ENCODE measurements around the gene AHNAK2.
A peak's percentile ranks its signal among the peaks of the same experiment; 100 is the strongest.
"Not testable (repeated sequence)": the region's sequence is repeated elsewhere in the genome, so short reads cannot be mapped to it uniquely, and the experiment has no call there.

The AHNAK2 gene

DNA sequence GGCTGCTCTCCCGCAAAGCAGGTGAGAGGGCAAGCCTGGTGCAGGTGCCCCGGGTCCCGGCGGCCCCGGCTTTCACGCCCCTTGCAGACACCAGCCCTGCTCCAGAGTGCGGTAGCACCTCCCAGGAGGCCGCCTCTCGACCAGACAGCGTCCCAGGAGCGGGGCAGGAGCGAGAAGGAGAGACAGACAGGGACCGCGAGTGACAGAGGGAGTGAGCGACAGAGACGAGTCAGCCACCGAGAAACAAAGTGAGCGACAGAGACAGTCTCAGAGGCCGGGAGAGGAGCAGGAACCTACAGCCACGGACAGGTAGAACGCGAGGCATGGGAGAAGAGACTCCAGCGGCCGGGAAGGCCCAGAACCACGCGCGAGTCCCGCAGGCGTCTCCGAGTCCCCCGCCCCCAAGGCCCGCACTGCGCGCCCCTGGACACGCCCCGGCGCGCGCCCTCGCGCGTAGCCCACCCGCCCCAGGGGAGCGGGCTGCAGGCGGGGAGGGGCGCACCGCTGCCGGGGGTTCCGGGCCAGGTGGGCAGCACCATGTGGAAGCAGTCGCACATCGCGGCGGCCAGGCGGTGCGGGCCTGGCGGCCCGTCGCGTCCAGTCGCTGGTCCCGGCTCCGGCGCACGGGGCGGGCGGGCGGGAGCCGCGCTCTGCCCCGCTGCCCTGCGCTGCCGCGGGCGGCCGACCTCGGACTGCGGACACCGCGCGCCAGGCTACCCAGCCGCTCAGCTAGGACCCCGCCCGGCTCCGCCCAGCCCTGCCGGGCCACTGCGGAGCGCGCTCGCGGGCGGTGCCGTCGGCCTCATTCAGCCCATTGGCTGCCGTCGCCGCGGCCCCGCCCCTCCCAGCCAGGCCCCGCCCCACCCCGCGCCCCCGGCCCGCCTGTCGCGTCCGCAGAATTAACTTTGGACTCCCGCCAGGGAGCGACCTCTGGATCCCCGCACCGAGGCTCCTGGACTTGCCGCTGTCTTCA is at the start of gene AHNAK2:
Gene AHNAK2 (minus strand): TSS at position 694 of the 973 bp plus-strand sequence. CDS start 137 bp downstream, at position 557.
- peak; percentile 67 for DNase-seq

DNA sequence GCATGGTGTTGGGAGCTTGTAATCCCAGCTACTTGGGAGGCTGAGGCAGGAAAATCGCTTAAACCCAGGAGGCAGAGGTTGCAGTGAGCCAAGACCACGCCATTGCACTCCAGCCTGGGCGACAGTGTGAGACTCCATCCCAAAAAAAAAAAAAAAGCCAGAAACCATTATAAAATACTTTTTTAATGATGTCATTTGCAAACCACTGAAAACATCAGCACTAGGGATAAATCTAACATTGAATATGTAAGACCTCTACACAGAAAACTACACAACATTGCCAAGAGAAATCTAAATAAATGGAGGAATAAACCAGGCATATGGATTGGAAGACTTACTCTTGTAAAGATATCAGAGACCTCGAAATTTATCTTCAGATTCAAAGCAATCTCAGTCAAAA is 49.5 kb upstream of the AHNAK2 start:
- DNase-seq = not testable (repeated sequence)

DNA sequence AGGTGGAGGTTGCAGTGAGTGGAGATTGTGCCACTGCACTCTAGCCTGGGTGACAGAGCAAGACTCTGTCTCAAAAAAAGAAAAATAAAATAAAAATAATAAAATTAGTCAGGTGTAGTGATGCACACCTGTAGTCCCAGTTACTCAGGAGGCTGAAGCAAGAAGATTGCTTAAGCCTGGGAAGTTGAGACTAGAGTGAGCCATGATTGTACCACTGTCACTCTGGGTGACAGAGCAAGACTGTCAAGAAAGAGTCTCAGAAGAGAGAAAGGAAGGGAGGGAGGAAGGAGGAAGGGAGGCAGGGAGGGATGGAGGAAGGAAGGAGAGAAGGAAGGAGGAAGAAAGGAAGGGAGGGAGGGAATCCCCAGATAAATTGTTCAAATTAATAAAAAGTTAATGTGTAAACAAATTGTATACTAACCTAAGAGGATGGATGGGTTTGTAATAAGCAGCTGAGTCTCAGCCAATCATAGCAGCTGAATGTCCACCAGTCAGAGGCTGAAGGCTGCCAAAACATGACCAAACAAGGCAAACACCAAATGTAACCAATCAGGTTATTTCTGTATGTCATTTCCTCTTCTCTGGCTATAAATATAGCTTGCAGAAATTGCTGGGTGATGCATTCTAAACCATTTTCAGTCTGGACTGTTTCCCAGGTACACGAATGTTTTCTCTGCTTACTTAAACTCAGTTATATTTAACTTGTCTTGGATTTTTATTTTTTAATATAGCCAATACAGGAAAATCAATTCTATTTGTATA is 48.8 kb upstream of the AHNAK2 start:
- DNase-seq = no peak

DNA sequence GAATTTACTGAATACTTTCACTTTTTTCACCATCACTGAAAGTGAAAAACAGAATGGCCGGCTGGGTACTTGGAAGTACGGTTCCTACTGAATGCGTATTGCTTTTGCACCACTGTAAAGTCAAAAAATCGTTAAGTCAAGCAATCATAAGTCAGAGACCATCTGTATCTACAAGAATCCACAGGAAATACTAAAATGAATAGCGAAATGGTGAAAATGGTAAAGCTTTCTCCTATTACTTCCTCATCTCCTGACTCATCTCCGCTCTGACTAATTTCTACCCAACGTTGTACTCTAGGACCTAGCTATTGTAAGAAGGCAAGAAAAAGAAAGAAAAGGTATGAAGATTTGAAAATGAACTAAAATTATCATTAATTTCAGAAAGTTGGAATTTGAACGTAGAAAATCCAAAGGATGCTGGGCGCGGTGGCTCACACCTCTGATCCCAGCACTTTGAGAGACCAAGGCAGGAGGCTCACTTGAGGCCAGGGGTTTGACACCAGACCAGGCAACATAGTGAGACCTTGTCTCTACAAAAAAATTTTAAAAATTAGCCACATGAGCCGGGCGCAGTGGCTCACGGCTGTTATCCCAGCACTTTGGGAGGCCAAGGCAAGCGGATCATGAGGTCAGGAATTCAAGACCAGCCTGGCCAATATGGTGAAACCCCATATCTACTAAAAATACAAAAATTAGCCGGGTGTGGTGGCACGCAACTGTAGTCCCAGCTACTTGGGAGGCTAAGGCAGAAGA is 48.0 kb upstream of the AHNAK2 start:
- DNase-seq = no peak

DNA sequence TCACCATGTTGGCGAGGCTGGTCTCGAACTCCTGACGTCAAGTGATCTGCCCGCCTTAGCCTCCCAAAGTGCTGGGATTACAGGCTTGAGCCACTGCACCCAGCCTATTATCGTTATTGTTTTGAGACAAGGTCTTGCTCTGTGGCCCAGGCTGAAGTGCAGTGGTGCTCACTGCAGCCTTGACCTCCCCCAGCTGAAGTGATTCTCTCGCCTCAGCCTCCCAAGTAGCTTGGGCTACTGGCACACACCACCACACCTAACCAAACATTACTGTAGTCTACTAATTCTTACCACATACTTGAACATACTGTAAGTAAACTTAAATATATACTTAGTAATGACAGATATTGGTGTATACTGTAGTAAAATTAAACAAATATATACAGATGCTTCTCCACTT is 47.3 kb upstream of the AHNAK2 start:
- no peak for DNase-seq

DNA sequence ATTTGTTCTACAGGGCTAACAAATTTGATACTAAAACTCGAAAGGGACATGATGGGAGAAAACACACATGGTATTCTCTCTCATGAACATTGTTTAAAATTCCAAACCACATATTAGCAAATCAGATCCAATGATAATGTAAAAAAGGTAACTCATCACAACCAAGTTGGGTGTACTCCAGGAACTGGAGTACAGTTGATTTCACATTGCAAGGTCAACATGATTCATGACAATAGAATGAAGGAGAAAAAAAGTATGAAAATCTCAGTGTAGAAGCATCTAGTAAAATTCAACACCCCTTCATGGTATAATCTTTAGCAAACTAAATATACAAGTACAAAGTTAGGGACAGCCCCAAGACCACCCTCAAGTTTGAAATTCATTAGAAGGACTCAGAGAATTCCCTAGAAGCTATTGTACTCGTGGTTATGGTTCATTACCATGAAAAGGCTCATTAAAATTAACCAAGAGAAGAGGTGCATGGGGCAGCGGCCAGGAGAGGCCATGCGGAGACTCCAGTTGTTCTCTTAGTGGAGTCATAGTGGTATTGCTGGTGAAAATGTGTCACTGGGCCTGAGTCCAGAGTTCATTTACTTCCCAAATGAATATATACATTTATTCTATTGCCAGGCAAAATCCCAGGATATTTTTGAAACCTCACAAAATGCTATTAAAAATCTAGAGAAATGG is 45.8 kb upstream of the AHNAK2 start:
- DNase-seq = no peak

DNA sequence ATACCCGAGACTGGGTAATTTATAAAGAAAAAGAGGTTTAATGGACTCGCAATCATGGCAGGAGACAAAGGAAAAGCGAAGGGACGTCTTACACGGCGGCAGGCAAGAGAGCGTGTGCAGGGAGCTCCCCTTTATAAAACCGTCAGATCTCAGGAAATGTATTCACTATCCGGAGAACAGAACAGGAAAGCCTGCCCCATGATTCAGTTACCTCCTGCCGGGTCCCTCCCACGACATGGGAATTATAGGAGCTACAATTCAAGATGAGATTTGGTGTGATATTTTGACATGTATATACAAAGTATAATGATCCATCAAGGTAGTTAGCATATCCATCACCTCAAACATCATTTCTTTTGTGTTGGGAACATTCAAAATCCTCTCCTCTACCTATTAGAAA is 45.0 kb upstream of the AHNAK2 start:
- no peak for DNase-seq

DNA sequence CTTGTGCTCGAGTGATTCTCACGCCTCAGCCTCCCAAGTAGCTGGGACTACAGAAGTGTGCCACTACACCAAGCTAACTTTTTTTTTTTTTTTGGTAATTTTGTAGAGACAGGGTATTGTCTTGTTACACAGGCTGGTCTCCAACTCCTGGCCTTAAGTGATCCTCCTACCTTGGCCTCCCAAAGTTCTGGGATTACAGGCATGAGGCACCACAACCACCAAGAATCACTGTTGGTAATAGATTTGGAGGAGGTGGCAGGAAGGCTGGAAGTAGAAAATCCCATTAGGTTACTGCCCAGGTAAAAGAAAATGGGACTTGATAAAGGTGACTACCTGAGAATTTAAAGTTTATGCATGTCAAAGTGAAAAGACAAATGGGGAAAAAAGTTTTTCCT is 44.1 kb upstream of the AHNAK2 start:
- no peak for DNase-seq

DNA sequence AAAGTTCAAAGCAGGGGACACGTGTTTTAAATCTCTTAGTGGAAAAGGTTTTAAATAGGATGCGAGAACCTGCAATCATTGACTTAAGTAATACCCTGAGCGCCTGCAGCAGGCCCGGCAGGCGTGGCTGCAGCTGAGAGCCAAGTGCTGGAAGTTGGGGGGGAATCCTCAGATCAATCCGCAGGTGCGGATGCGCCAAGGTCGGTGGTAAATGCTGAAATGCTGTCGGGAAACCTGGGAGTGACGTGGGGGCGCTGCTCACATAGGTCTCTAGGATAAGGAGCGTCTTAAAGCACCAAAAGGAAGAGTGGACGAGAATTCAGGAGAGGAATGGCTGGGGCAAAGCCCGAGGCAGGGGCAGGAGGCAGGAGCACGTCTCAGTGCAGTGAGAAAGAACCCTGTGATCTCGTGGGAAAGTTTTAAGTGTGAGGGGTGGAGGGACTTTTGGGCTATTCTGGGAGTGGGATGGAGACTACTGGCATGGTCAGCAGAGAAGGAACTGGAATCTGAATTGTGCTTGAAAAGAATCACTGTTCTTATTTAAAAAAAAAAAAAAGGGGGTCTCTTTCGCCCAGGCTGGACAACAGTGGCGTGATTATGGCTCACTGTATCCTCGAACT is 43.6 kb upstream of the AHNAK2 start:
- peak; percentile 53 for DNase-seq

DNA sequence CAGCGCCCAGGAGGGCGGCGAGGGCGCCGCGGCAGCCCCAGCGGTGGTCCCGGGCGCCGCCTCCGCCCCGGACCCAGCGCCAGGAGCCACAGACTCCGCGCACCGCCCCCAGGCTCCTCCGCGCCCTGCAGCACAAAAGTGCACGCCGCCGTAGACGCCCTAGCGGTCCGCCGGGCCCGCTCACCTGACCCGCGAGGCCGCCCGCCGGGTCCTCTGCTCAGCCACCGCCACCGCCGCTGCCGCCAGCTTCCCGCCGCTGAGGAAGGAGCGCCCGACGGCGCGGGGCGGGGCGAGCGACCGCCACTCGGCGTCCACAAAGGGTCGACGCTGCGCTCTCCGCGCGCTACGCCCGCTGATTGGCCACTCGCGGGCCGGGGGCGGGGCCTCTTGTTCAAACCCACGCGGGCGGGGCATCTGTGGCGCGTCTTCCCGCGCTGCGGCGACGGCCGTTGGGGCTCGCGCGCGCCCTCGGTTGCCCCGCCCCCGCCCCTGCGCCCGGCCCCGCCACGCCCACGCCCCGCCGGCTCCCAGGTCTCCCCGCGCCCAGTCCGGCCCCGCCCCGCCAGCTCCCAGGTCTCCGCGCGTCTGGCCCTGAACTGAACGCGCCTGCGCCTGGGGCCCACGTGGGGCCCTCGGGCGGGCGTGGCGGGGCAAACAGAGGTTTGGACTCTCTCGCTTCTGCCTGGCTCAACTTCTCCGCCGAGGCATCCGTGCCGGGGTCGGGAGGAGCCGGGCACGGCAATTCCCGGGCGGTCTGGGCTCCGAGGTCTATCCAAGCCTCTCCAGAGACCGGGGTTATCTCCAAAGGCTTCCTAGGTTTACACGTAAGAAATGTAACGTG is 42.9 kb upstream of the AHNAK2 start, which contains the start of gene CDCA4:
Gene CDCA4 (minus strand): TSS at position 269 of the 841 bp plus-strand sequence. CDS start 9,154 bp downstream, outside the sequence.
- DNase-seq = peak; percentile 98

DNA sequence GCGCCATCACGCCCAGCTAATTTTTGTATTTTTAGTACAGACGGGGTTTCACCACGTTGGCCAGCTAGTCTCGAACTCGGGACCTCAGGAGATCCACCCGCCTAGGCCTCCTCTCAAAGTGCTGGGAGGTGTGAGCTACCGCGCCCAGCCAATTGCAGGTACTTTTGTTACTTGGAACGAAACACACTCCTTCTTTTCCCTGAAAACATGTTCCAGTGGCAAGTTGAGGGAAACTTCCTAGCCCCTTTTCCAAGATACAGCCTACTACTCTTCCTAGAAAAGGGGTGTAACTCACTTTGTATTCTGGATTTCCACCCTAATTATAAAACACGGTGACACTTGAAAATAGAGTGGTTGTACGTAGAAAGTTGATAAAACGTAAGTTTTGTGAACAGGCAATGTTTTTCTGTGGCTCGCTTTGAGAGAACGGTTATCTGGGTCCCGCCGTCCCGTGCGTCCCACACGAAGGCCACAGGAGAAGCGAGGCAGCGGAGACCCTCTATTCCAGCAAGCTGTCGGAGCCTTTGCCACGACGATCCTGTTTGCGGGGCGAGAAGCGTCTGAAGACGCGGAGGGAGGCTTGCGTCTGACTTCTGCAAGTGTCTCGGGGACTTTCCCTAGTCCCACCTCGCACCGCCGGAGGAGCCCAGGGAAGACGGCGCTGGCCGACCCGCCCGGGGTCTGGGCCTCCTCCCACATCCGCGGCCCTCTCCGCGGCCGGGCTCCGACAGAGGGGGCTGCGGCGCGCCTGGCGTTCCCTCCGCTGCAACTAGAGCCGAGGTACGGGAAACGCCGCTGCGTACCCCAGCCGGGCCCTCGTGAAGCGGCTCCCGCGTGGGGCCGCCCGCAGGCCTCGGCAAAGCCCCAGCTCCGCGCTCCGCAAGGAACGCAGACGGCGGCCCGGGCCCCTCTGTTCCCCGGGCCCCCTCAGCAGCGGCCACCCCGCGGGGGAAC is 42.0 kb upstream of the AHNAK2 start:
- DNase-seq = peak; percentile 60

DNA sequence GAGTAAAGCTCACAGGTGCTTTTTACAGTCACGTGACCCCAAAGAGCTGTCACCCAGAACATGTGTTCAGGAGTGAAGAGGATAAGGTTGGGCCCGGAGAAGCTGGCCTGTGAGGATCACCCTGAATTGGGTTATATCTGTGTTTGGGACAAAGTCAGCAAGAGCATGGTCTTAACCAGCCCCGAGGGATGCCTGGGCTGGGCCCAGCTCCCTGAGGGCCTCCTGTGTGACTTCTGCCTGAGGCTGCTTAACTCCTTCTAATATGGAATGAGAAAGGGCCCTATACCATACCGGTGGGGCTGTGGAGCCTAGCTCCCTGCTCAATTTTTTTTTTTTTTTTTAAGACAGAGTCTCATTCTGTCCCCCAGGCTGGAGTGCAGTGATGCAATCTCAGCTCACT is 40.2 kb upstream of the AHNAK2 start:
- no peak for DNase-seq

DNA sequence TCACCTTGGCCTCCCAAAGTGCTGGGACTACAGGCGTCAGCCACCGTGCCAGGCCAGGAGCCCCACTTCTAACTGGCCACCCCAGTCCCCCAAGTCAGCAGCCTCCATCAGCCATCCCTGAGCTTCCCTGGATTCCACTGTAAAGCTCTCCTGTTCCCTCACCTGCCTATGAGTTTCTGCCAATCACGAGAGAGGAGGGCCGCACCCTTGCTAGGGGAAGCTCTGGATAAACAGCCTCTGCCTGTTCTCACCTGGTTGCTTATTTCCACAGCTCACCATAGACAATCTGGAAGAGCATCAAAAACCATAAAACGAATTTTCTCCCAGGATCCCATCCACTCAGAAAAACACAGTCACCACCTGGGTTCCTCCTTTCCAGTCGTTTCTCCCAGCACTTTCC is 37.7 kb upstream of the AHNAK2 start:
- DNase-seq = no peak

DNA sequence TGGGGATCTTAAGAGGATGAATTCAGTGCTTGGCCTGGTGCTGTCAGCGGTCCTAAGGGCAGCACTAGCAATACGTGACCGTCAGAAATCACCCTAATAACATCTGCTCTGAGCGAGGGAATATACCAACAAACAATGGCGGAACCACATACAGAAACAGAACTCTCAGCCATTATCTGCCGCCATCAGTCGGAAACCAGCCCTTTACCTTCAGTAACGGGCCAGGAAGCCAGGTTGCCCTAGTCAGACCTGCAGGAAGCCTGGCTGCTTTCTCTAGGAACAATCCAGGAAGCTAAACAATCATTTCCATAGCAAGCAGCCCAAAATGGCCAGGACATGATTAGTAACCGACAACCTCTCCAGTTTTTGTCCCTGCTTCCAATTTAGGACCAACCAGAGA is 37.1 kb upstream of the AHNAK2 start:
- DNase-seq = no peak

DNA sequence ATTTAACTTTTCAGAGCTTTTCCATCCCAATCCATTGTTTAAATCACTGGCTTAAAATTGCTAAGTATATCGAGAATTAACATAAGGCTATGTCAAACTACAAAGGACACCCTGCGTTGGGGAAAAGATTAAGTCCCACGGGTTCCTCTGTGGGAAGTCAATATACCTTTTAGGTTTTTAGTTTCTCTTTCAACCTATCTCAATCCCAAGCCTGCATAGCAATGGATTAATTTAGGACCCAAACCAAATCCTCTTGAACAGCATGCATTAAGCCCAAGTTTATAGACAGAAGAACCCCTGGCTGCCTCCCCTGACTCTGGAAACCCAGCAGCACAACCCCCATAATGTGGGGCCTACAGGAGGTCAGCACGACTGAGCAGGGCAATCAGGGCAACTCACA is 36.5 kb upstream of the AHNAK2 start:
- no peak for DNase-seq

DNA sequence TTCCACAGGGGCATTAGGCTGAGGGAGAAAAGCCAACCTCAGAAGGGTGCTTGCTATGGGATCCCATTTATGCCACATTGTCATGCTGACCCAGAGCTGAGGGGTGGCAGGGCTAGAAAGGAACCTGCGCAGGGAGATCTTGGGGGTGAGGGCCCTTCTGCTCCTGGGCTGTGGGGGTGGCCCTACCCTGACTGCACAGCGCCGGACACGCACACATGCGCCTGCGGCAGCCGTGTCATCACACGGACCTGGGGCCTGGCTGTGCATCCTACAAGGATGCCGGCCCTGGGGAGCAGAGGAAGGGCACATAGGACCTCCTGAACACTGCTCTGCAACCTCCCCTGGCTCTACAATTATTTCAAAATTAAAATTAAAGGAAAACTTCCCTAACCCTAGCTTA is 35.9 kb upstream of the AHNAK2 start:
- DNase-seq = no peak

DNA sequence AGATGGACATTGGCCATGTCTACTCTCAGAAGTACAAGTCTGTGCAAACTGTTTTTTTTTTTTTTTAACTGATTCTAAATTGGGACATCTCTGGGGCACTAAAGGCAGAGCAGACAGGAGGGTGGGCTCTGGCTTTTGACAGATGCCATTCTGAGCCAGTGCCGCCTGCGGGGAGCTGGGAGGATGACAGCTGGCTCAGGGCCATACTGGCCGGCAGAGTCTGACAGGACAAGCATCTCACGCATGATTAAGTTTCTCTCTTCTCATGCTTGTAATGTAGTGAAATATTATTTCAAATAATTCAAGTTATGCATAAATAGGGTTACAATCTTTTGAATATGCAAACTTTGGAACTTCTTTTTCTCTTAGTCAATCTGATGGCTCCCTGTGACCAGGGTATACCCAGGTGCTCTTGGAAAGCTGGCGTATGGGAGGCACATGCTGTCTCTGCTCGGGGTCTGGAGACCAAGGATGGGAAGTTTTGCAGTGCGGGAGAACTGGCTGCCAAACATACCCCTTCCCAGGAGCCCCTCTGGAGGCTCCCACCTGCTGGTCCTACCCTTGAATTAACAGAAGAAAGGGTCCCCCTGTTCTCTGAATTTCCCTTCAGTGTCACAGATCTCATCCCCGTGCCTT is 35.1 kb upstream of the AHNAK2 start:
- DNase-seq = no peak

DNA sequence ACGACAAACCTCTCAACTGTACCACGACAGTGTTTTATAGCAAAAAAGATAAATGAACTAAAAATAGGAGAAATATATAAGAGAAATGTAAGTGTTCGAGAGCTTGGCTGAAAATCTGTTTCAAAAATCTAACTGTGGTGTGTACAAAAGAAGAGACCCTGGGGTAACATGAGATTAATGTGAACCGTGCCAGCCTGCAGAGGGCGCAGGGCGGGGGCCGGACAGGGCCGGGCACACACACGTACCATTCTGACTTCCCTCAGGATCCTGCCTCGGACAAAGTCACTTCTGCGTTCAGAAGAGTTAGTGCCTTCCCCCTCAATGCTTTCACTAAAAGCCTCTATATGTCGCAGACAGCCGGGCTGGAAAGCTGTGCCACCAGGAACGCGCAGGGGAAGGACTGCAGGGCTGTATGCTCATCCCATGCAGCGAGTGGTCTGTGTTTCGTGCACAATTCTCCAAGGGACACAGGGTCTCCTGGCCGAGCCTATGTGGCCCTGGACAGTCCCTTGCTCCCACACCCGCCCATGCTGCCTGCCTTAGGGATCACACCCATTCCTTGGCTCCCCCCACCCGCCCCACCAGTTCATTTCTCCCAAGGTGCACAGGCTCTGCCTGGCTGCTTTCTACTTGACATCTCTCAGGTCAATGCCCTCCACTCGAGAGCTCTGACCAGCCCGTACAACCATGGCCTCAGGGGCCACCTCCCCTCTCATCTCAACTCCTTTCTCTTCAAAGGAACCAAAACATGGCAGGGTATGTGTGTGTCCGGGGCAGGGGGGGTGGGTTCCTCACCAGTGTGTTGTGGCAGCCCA is 34.2 kb upstream of the AHNAK2 start:
- no peak for DNase-seq
